Hematopoietic multipotent progenitor cell treated with erythropoietin and hydrocortisone succinate and interleukin-3 and kit ligand, for 17 days (in vitro differentiated cells): ENCODE data around the gene CDC25C.

Experiments used
- DNase-seq: peaks from one replicate; pipeline ENCODE4 v3.0.0-alpha.2; 2015; ENCODE audit warnings: low spot score

Gene CDC25C

DNA sequence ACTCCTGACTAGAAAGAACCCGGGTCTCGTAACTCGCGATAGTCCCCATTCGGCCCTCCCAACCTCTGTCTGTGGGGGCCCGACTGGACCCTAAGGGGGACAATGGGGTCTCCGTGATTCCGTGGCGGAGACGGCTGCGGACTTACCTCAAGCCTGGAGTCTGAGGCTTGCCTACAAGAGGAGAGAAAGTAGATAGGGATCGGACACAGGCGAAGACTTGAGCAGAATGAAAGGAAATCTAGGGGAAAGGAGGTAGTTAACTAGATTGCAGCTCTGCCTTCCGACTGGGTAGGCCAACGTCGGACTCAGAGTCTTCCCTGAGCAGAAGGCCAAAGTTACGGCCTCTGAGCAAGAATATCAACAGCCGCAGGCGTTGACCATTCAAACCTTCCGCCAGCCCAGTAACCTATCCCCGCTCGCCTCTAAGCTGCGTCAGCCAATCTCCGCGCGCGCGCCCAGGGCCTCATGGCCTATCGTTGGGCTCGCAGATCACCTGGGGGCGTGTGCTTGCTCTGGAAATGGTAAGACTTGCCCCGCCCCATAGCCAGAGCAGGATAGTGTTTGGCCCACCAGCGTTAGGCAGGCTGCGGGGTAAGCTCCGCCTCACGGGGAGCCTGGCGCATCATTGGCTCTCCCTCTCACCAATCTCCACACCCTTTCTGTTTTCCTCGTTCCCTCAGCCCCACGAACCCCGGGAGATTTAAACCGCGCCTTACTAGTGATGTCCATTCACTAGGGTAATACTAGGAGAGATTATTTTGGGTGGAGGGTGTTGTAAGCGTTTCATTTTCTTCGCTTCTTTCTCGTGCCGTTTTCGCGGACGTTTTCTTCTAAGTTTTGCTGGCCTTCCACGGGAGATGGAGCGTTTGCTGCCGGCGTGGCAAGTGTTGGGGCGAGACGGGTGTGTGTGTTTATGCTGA is at the start of gene CDC25C:
Gene CDC25C (minus strand): TSS at position 356 of the 920 bp plus-strand sequence. CDS start 624 bp downstream, outside the sequence.
- DNase-seq: peak; percentile 99

GRCh38 chr5:138372653-138373052 is 41.0 kb upstream of the CDC25C start:
- no peak for DNase-seq

DNA sequence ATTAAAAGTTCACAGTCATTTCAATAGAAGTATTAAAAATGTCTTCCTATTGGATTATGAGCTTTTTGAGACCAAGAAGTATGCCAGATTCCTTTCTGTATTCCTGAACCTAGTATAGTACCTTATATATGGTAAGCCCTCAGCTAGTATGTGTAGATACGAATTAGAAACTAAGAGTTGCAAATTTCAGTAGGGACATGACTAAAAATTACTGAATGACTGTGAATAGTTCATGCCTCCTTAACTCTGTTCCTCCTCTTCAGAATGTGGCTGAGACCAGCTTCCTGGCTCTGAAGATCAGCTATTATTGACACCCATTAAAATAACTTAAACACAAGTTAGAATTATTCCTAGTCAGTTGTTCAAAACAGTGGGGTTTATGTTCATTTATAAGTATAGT is 40.6 kb upstream of the CDC25C start:
- DNase-seq: no peak

GRCh38 chr5:138371454-138371853 is 39.9 kb upstream of the CDC25C start:
- DNase-seq: no peak

DNA sequence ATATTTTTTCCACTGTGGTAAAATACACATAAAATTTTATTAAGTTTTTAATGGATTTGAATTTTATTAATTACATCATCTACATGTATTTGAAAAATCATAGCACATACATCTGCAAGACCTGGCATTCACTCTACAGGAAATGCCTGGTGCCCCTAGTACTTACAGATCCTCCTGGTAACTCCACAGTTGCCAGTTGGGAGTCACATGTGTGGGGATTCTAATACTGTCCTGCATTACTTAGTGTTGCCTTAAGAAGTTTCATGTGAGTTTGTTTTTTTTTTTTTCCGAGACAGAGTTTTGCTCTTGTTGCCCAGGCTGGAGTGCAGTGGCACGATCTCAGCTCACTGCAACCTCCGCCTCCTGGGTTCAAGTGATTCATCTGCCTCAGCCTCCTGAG is 38.9 kb upstream of the CDC25C start:
- no peak for DNase-seq

DNA sequence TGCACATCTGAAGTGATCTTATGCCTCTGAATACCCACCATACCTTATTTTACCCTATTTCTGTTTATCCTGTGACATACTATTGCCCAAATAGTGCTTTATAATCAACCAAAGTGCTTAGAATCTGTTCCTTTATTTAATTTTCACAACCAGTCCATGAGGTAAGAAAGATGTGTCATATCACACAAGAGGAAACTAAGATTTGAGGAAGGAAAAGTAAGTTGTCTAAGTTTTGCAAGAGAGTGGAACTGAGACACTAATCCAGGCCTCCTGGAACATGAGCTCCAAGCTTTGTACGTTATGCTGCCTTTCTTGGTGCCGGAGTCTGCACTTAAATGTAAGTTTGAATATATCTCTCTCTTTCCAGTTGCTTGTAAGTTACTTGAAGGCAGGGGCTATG is 38.1 kb upstream of the CDC25C start:
- DNase-seq: no peak

GRCh38 chr5:138369261-138369660 is 37.7 kb upstream of the CDC25C start:
- DNase-seq: no peak

DNA sequence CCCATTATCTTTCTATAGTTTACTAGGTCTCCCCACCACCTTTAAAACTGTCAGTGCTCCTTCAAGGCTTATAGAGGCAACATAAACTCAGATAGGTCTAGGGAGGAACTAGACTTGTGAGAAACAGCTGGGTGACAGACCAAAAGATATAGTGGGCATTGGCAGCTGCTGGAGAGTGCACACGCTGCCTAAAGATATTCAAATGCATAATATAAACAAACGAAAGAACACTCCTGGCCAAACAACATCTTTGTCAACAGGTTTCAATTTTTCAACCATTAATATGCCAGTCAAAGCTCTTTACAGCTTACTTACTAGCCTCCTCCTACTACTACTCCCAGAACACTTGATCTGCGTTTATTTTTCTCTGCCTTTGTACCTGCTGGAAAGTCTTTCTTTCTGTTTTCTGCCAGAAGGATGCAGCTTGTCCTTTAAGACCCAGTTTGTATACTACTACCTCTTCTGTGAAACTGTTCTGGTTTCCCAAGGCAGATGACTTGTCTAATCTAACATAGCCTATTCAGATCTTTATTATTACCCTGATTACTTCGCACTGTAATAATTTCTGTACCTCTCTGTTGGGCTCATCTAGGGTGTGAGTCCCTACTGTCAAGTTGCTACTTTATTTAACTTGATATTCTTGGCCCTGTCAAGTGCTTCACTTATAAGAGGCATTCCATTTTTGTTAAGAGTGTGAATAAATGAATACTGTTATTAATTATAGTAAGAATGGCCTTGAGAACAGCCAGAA is 35.2 kb upstream of the CDC25C start:
- DNase-seq: no peak

DNA sequence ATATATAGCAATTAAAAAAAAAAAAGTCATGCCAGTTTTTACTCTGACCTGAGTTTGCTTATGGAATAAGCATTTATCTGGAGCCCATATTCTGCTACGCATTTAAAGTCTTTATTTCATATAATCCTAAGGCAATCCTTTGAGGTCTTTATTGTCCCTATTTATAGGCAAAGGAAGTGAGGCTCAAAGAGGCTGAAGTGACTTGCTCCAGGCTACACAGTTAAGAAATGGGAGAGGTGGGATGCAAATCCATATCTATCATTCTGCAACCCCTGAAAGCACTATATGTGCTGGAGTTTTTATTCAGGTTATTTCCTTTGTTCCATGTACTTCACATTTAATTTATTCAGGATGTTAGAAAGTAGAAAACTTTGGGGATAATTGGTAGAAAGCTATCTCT is 33.0 kb upstream of the CDC25C start:
- DNase-seq: no peak

- no peak for DNase-seq
Measured at GRCh38 chr5:138360941-138361452, 29.4 kb upstream of the CDC25C start.

GRCh38 chr5:138359621-138360020 is 28.0 kb upstream of the CDC25C start:
- DNase-seq: no peak

DNA sequence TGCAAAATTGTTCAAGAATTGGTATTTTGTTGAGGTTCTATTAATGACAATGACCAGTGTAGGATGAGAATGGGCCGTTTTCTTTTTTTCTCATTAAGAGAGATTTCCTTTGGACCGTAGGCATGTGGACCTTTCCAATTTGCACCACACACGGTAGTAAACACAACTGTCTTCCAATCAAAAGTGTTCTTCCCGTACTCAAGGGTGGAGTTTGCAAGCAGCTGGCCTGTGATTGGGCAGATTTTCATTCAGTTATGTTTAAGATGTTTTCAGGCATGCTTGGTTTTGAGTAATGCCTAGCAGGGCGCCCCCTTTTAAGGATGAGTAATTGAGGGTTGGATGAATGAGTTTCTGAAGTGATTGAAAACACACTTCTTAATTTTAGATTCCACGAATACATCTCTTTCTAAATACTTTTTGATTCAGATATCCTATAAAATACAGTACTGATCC is 23.3 kb upstream of the CDC25C start:
- peak; percentile 91 for DNase-seq

DNA sequence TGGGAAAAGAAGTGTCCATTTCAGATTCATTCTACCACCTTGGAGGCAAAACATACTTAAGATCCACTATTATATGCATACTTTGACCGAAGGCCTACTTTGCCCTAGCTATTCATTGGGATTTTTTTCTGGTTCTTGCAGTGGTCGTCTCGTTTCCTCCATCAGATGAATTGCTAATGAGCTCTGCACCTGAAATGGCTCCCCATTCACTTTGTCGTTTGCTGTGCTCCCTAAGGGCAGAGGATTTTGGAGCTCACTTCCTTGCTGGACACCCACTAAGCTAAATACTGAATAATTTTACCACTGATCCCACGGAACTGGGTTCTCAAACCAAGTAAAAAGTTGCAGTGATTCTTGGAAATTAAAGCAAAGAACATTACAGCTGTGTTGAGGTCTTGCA is 22.8 kb upstream of the CDC25C start:
- no peak for DNase-seq

DNA sequence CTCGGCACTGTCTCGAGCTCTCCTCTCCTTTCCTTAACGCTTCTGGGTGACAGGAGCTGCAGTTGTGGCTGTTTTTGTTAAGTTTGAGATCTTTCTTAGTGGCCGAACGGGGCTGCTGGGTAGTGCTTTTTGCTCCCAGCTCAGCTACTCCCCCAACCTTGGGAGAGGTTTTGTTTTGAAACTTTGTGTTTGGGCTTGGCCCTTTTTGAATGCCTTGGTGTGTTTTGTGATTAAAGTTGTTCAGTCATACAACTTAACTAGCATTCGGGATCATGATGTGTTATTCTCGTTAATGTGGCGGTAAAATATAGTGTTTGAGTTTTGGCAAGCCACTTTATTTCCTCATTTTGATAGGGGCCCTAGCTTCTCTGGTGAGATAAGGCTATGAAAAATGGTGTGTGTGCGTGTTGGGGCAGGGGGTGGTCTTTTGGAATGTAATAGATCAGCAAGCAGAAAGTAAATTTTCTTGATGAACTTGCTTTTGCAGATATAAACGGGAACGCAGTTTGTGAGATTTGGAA is 22.0 kb upstream of the CDC25C start:
- peak; percentile 73 for DNase-seq

- DNase-seq: peak; percentile 81
Measured at GRCh38 chr5:138352722-138353559, 21.3 kb upstream of the CDC25C start.

DNA sequence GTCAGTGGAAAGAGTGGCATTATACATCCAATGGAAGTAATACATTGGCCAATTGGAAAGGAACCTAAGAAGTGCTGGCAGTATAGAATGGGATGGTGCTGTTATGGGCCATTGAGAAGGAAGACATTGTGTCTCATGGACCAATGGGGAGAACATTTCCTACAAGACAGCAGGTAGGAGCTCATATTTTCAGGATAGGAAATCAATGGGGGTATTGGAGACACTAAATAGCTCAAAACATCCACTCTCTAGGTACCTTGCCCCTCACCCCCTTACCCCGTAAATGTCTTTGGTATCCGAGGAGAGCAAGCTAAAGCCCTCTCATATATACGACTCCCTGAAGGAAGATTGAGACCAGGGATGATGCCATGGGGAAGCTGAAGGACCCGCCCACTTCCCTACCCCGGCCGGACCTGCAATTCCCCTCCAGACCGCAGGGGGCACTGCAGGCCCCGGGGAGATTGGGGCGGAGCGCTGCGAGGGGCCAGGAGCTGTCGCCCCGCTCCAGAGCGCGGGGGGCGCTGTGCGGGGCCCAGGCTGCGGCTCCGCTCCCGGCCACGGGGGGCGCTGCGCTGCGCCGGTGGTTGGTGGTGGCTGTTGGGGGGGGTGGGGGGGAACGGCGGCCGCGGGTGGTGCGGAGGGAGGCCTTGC is 20.6 kb upstream of the CDC25C start, which contains the start of gene KDM3B:
Gene KDM3B (plus strand): TSS at position 615 of the 651 bp plus-strand sequence. CDS start 111 bp downstream, outside the sequence.
- peak; percentile 97 for DNase-seq

DNA sequence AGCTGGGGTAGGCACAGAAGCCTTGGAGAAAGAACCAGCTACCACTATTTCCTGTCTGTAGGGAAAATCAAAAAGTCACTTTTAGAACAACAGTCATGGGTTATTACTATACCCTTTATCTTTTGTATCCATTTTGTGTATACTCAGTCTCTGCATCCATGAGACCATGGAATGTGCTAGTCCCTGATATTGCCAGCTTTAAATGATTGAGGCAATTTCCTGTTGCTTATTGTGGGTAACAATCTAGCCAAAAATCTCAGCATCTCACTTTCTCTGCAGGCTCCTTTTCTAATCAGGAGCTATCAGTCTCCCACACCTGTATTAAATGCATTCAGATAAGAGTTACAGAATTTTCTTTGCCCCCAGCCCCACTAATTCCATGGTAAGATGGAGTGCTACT is 19.9 kb upstream of the CDC25C start:
- no peak for DNase-seq

DNA sequence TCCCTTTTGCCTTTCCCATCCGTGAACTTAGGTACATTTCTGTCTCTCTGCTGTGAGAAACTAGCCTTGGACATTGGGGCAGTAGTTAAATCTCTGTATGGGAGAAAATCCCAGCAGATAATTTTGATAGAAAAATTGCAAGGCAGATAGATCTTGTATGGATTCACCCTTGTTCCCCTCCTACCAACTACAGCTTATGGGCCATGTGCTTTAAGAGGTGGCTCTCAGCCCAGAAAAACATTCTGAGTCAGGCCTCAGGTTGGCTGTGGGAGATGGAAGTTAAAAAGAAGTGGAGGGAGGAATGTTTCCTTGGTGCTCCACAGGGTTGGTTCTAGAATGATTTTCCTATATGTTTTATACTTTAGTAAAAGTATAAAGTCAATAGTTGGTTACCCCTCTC is 19.5 kb upstream of the CDC25C start:
- no peak for DNase-seq

GRCh38 chr5:138350563-138350890 is 18.9 kb upstream of the CDC25C start:
- DNase-seq: no peak

DNA sequence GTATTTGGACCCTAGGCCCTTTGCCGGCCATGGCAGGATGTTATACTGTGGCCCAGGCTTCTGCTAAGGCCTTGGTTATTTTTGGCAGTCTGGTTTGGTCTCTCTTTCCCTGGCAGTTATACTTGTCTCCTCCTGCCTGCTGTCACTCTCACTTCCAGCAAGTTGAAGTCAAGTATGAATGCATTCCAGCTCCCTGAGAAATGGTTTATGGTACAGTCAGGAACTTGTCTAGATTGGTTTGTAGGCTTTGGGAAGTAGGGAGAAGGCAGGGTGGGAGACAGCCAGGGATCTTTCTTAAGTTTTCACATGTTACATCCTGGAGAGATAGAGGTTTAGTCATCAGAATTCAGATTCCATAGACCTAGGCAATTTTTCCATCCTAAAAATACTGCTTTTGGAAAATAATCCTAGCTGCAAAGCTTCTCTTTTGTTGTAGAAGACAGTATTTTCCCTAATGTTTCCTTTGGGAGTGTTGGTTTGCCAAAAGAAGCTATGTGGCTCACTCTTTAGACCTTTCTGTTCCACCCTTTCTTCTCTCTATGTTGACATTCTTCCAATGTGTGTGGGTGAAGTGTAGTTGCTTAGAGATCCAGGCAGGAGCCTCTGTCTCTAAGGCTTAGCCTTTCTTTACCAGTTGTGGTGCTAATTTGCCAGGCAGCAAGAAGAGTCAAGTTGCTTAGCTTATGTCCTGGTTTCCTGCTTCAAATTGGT is 18.4 kb upstream of the CDC25C start:
- no peak for DNase-seq

DNA sequence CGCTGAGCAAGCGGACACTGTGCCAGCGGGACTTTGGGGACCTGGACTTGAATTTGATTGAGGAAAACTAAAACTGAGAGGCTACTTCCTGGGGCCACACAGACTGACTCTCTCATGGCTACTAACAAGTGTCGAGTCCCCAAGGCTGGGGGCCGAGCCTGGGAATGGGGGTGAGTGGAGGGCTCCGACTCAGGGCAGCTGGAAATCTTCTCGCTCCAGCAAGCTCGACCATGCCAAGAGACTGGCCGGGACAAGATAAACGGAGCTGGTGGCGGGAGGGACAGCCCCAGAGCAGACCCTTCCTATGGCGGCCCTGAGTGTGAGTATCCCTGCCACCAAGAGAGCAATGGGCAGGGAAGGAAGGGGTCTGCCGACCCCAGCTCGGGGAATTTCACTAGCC is 15.3 kb upstream of the CDC25C start:
- no peak for DNase-seq
